ENCODE results near the gene CRPPA.

DNA sequence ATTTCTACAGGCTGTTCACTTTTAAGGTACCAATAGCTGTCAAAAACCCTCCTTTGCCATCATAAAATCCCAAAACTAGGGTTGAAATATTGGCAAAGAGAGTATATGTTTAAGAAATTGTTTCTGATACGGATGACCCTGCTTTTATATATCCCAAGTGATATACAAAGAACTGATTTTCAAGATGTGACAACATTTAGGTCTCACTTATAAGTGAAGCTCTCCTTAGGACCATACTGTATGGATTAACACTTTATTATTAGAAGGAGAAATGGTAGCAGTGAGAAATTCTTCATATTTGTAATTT, 11.0 kb upstream of the CRPPA start:
- TF ChIP-seq, protein P1, sequence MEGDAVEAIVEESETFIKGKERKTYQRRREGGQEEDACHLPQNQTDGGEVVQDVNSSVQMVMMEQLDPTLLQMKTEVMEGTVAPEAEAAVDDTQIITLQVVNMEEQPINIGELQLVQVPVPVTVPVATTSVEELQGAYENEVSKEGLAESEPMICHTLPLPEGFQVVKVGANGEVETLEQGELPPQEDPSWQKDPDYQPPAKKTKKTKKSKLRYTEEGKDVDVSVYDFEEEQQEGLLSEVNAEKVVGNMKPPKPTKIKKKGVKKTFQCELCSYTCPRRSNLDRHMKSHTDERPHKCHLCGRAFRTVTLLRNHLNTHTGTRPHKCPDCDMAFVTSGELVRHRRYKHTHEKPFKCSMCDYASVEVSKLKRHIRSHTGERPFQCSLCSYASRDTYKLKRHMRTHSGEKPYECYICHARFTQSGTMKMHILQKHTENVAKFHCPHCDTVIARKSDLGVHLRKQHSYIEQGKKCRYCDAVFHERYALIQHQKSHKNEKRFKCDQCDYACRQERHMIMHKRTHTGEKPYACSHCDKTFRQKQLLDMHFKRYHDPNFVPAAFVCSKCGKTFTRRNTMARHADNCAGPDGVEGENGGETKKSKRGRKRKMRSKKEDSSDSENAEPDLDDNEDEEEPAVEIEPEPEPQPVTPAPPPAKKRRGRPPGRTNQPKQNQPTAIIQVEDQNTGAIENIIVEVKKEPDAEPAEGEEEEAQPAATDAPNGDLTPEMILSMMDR (IDR thresholded peaks at IDR 0.05), result no peak
- TF ChIP-seq POLR2A (IDR thresholded peaks at IDR 0.05) (no peak), POLR2AphosphoS5 (IDR thresholded peaks at IDR 0.05) (no peak), EP300 (IDR thresholded peaks at IDR 0.05) (no peak)

Measured in sigmoid colon (tissue), 4 donors.